Head of caudate nucleus (tissue), 42 donors: ENCODE measurements around the gene CRMP1.

ENCODE experiments used
- DNase-seq, 42 donors: peaks; one replicate each; pipeline versions ENCODE4 v3.0.0 to v3.0.0-alpha.2; 2020 to 2021; ENCODE audit warnings: mixed read lengths in 7 of 42
- intact Hi-C: fragments of 100-400 bp; cut with DNase I; formaldehyde crosslinking; loops from one replicate; pipeline ENCODE4 v1.15.0; 2022

Gene CRMP1

GRCh38 chr4:5921981-5922380 lies 29.1 kb upstream of the CRMP1 start:
- intact Hi-C loops, result no loop called here
- DNase-seq, result no peak

GRCh38 chr4:5921101-5921980 lies 28.5 kb upstream of the CRMP1 start:
- intact Hi-C loops, result no loop called here
- DNase-seq, result peak in 38 of 42 donors; percentile 7 to 89 (median 56)

GRCh38 chr4:5919571-5919970 lies 26.7 kb upstream of the CRMP1 start:
- intact Hi-C loops, result no loop called here
- no peak for DNase-seq

GRCh38 chr4:5919044-5919443 lies 26.2 kb upstream of the CRMP1 start:
- no peak for DNase-seq
- intact Hi-C loops, result no loop called here

GRCh38 chr4:5918331-5918985 lies 25.6 kb upstream of the CRMP1 start:
- intact Hi-C loops, result no loop called here
- DNase-seq, result no peak

- no peak for DNase-seq
- intact Hi-C loops, result no loop called here
Observed at GRCh38 chr4:5917672-5918071, 24.8 kb upstream of the CRMP1 start.

- intact Hi-C loops, result no loop called here
- DNase-seq, result no peak
Observed at GRCh38 chr4:5916229-5916628, 23.3 kb upstream of the CRMP1 start.

GRCh38 chr4:5913454-5913853 lies 20.6 kb upstream of the CRMP1 start:
- intact Hi-C loops, result no loop called here
- DNase-seq, result peak in 1 of 42 donors; percentile 2

GRCh38 chr4:5912614-5913019 lies 19.7 kb upstream of the CRMP1 start:
- intact Hi-C loops, result no loop called here
- DNase-seq, result no peak

GRCh38 chr4:5908876-5909427 lies 16.1 kb upstream of the CRMP1 start:
- no peak for DNase-seq
- intact Hi-C loops, result no loop called here

GRCh38 chr4:5906191-5906590 lies 13.3 kb upstream of the CRMP1 start:
- intact Hi-C loops, result no loop called here

GRCh38 chr4:5905714-5906113 lies 12.8 kb upstream of the CRMP1 start:
- intact Hi-C loops, result no loop called here
- DNase-seq, result no peak

More at GRCh38 chr4:5906191-5906590, 13.3 kb upstream of the CRMP1 start:
- no peak for DNase-seq

GRCh38 chr4:5900844-5901243 lies 8.0 kb upstream of the CRMP1 start:
- intact Hi-C loops, result no loop called here
- DNase-seq, result peak in 22 of 42 donors; percentile 37 to 88 (median 61)

- intact Hi-C loops, result no loop called here
- no peak for DNase-seq
Observed at GRCh38 chr4:5899881-5900280, 7.0 kb upstream of the CRMP1 start.

- DNase-seq, result no peak
- intact Hi-C loops, result no loop called here
Observed at GRCh38 chr4:5899396-5899795, 6.5 kb upstream of the CRMP1 start.

- intact Hi-C loops, result no loop called here
- no peak for DNase-seq
Observed at GRCh38 chr4:5897674-5898073, 4.8 kb upstream of the CRMP1 start.

- intact Hi-C loops, result no loop called here
- DNase-seq, result no peak
Observed at GRCh38 chr4:5895287-5895686, 2.4 kb upstream of the CRMP1 start.

- DNase-seq, result no peak
- intact Hi-C loops, result no loop called here
Observed at GRCh38 chr4:5894266-5894665, 1.4 kb upstream of the CRMP1 start.

GRCh38 chr4:5893591-5893990 lies 705 bp upstream of the CRMP1 start:
- DNase-seq, result no peak
- intact Hi-C loops, result no loop called here

GRCh38 chr4:5892323-5893003 lies 423 bp downstream of the CRMP1 start:
- DNase-seq, result no peak
- intact Hi-C loops, result no loop called here
